Measurements from ENCODE around the gene CAMK1D. TPM values are rescaled to one million over a fixed set of nuclear protein-coding genes. Genes with fewer than 3 reads are reported as not detected.

Gene CAMK1D
- total and polyA plus RNA-seq, 2 donors (not counting 3 experiments of a cell fraction or from before 2014, with no cell fraction given), result 0.37 to 4.2 TPM

DNA sequence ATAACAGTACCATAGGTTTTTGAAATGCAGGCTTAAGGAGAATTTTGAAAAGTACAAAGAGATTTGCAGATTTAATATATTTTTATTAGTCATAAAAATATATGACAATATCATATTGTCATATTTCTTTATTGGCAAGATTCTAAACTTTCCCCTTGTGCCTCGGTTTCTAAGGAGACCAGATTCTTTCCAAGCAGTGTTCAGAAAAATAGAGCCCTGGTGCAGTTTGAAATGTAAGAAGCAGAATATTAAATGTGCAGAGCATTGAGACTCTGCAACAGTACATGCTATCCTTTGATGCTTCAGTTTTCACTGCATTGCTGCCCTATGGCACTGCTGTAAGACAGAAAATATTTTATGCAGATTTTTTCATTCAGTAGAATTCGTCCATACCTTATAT, 408.9 kb downstream of the CAMK1D start:
- Histone ChIP-seq H3K27me3 (ENCODE audit: control insufficient read depth in 2 of 2, insufficient read depth in 2 of 2, low read length in 2 of 2) (no peaks in the 10 kb centered on the region), H3K27ac (ENCODE audit: insufficient read depth, low read depth, low read length) (no peak overlapping the region), H4K20me1 (replicated peaks; ENCODE audit: control insufficient read depth, extremely low read depth, insufficient read depth, low read length) (no peaks in the 10 kb centered on the region), H3K9me3 (replicated peaks; ENCODE audit: control insufficient read depth, insufficient read depth, low read length) (no peaks in the 10 kb centered on the region), H3K9me1 (replicated peaks; ENCODE audit: control insufficient read depth, extremely low read depth, insufficient read depth, low read length) (no peaks in the 10 kb centered on the region), H3K9ac (replicated peaks; ENCODE audit: extremely low read depth, insufficient read depth, low read length) (no peak overlapping the region), H3K4me1 (ENCODE audit: control insufficient read depth, extremely low read depth, insufficient read depth, low read length) (no peaks in the 10 kb centered on the region), H3K4me2 (ENCODE audit: insufficient read depth, low read length) (no peak overlapping the region), H2AFZ (ENCODE audit: low read depth, low read length) (no peak overlapping the region), H3K79me2 (ENCODE audit: control insufficient read depth, insufficient read depth, low read length) (no peaks in the 10 kb centered on the region), H3K36me3 (ENCODE audit: control insufficient read depth in 2 of 2, extremely low read depth in 1 of 2, insufficient read depth in 2 of 2, low read length in 2 of 2) (no peaks in the 10 kb centered on the region), H3K4me3 (replicated peaks in 1 of 3; ENCODE audit: insufficient read depth in 1 of 3, low read depth in 1 of 3, low read length in 3 of 3) (no peak overlapping the region)
- ChIA-PET POLR2A (no interaction called here), CTCF (interaction anchor here (1.2 to 2.0 kb wide), 2 partner anchors 16 to 24 kb away, joined by 3 to 8 read pairs; no protein-coding TSS in a partner anchor)
- DNase-seq (ENCODE audit: low read depth, low spot score) (no peak), FAIRE-seq (no peak)
- intact Hi-C loops (cut with micrococcal nuclease) (no loop called here), dilution Hi-C loops (cut with MboI; ENCODE audit: extremely low pct_ligation_motif_present, low sequenced_read_pairs) (no loop called here)
- no TSS peak for BruUV-seq (replicated peaks)
- TF ChIP-seq POLR2AphosphoS5 (IDR thresholded peaks at IDR 0.05; ENCODE audit: insufficient read depth, low read depth, low read length) (no peak), JUN (IDR thresholded peaks at IDR 0.05; ENCODE audit: borderline replicate concordance, insufficient read depth, insufficient read length, low read depth) (no peak), POLR2A (IDR thresholded peaks at IDR 0.05; ENCODE audit: low read depth, low read length) (no peak), FOS (IDR thresholded peaks at IDR 0.05; ENCODE audit: borderline replicate concordance, insufficient read depth, low read length) (no peak), EZH2 (IDR thresholded peaks at IDR 0.05; ENCODE audit: borderline replicate concordance, low read depth, low read length, severe bottlenecking) (no peak), GATA2 (IDR thresholded peaks at IDR 0.05; ENCODE audit: insufficient read depth, insufficient read length, low read depth, low read length) (no peak), CTCF (IDR thresholded peaks at IDR 0.05; ENCODE audit: extremely low read depth in 1 of 2, insufficient read depth in 1 of 2, low read depth in 1 of 2, low read length in 2 of 2) (no peak)
- TF ChIP-seq, protein P1, sequence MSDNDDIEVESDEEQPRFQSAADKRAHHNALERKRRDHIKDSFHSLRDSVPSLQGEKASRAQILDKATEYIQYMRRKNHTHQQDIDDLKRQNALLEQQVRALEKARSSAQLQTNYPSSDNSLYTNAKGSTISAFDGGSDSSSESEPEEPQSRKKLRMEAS (IDR thresholded peaks at IDR 0.05; ENCODE audit: insufficient read depth, insufficient read length), result no peak

Data from endothelial cell of umbilical vein (primary cell).